ENCODE results near the gene ZNF518A. TPM values are rescaled to one million over a fixed set of nuclear protein-coding genes. Genes with fewer than 3 reads are reported as not detected.

The ZNF518A gene
- 14.3 and 16.2 TPM in 2 replicates for total RNA-seq

GRCh38 chr10:96129387-96130325, at the start of gene ZNF518A:
ZNF518A (plus strand) TSS chr10:96130297; CDS start chr10:96156323, 26,026 bp downstream.
- DNase-seq (ENCODE audit: low spot score), result peak; percentile 86
- Mint-ChIP-seq H3K4me3 (peak within 1 kb of the TSS; percentile 90), H3K9me3 (peaks cover 21% of the 10 kb centered on the region), H3K27me3 (ENCODE audit: insufficient read depth) (peaks cover 27% of the 10 kb centered on the region), H3K27ac (peak within 1 kb of the TSS; percentile 99), H3K36me3 (ENCODE audit: low read depth) (peaks cover 27% of the 10 kb centered on the region), H3K4me1 (ENCODE audit: low read depth) (peaks cover 33% of the 10 kb centered on the region)
- intact Hi-C loops (cut with micrococcal nuclease), result loop anchor here (1.0 to 5.0 kb wide), 8 partner anchors 9 to 1767 kb away; partner anchors contain the start of genes CCNJ, NOC3L, TCTN3 and TM9SF3

- intact Hi-C loops (cut with micrococcal nuclease), result no loop called here
- no peak overlapping the region for H3K27ac Mint-ChIP-seq
- no peaks in the 10 kb centered on the region for H3K27me3 Mint-ChIP-seq (ENCODE audit: insufficient read depth)
- peaks cover 9% of the 10 kb centered on the region for H3K36me3 Mint-ChIP-seq (ENCODE audit: low read depth)
- no peak overlapping the region for H3K4me3 Mint-ChIP-seq
- H3K9me3 Mint-ChIP-seq, result no peaks in the 10 kb centered on the region
- no peak for DNase-seq (ENCODE audit: low spot score)
- H3K4me1 Mint-ChIP-seq (ENCODE audit: low read depth), result peaks cover 10% of the 10 kb centered on the region
Observed at GRCh38 chr10:96082153-96082552, 47.9 kb upstream of the ZNF518A start.

- intact Hi-C loops (cut with micrococcal nuclease), result no loop called here
- Mint-ChIP-seq H3K27me3 (ENCODE audit: insufficient read depth) (no peaks in the 10 kb centered on the region), H3K4me1 (ENCODE audit: low read depth) (peaks cover 10% of the 10 kb centered on the region), H3K36me3 (ENCODE audit: low read depth) (peaks cover 9% of the 10 kb centered on the region), H3K9me3 (no peaks in the 10 kb centered on the region), H3K27ac (no peak overlapping the region), H3K4me3 (no peak overlapping the region)
- DNase-seq (ENCODE audit: low spot score), result no peak
Observed at GRCh38 chr10:96082748-96083147, 47.3 kb upstream of the ZNF518A start.

- DNase-seq (ENCODE audit: low spot score), result no peak
- Mint-ChIP-seq H3K27me3 (ENCODE audit: insufficient read depth) (peaks cover 13% of the 10 kb centered on the region), H3K4me1 (ENCODE audit: low read depth) (peaks cover 14% of the 10 kb centered on the region), H3K27ac (no peak overlapping the region), H3K36me3 (ENCODE audit: low read depth) (peaks cover 6% of the 10 kb centered on the region), H3K4me3 (peak overlapping the region; percentile 90), H3K9me3 (peaks cover 15% of the 10 kb centered on the region)
- intact Hi-C loops (cut with micrococcal nuclease), result loop anchor here (1.0 kb wide), 3 partner anchors 16 to 395 kb away; partner anchors contain the start of gene CCNJ
Observed at GRCh38 chr10:96089116-96089515, 41.0 kb upstream of the ZNF518A start.

- peak overlapping the region; percentile 90 for H3K4me3 Mint-ChIP-seq
- peaks cover 18% of the 10 kb centered on the region for H3K27me3 Mint-ChIP-seq (ENCODE audit: insufficient read depth)
- H3K9me3 Mint-ChIP-seq, result peaks cover 15% of the 10 kb centered on the region
- H3K27ac Mint-ChIP-seq, result peak overlapping the region; percentile 93
- H3K4me1 Mint-ChIP-seq (ENCODE audit: low read depth), result peaks cover 14% of the 10 kb centered on the region
- intact Hi-C loops (cut with micrococcal nuclease), result loop anchor here (1.0 kb wide), 5 partner anchors 17 to 396 kb away; partner anchors contain the start of genes CCNJ and ZNF518A
- peaks cover 6% of the 10 kb centered on the region for H3K36me3 Mint-ChIP-seq (ENCODE audit: low read depth)
- DNase-seq (ENCODE audit: low spot score), result peak; percentile 87
Observed at GRCh38 chr10:96089670-96090462, 40.2 kb upstream of the ZNF518A start.

GRCh38 chr10:96090463-96090800, 39.7 kb upstream of the ZNF518A start:
- Mint-ChIP-seq H3K27ac (peak overlapping the region; percentile 93), H3K9me3 (peaks cover 15% of the 10 kb centered on the region), H3K4me3 (peak overlapping the region; percentile 90), H3K27me3 (ENCODE audit: insufficient read depth) (peaks cover 24% of the 10 kb centered on the region), H3K36me3 (ENCODE audit: low read depth) (peaks cover 3% of the 10 kb centered on the region), H3K4me1 (ENCODE audit: low read depth) (peaks cover 14% of the 10 kb centered on the region)
- intact Hi-C loops (cut with micrococcal nuclease), result loop anchor here (1.0 kb wide), 2 partner anchors 27 to 40 kb away; partner anchors contain the start of gene ZNF518A
- DNase-seq (ENCODE audit: low spot score), result no peak

- Mint-ChIP-seq H3K4me1 (ENCODE audit: low read depth) (peaks cover 14% of the 10 kb centered on the region), H3K4me3 (no peak overlapping the region), H3K27ac (no peak overlapping the region), H3K9me3 (peaks cover 15% of the 10 kb centered on the region), H3K36me3 (ENCODE audit: low read depth) (peaks cover 3% of the 10 kb centered on the region), H3K27me3 (ENCODE audit: insufficient read depth) (peaks cover 35% of the 10 kb centered on the region)
- no peak for DNase-seq (ENCODE audit: low spot score)
- intact Hi-C loops (cut with micrococcal nuclease), result no loop called here
Observed at GRCh38 chr10:96092999-96093767, 36.9 kb upstream of the ZNF518A start.

GRCh38 chr10:96093948-96094347, 36.1 kb upstream of the ZNF518A start:
- no peak for DNase-seq (ENCODE audit: low spot score)
- H3K27ac Mint-ChIP-seq, result no peak overlapping the region
- peaks cover 14% of the 10 kb centered on the region for H3K4me1 Mint-ChIP-seq (ENCODE audit: low read depth)
- H3K36me3 Mint-ChIP-seq (ENCODE audit: low read depth), result peaks cover 3% of the 10 kb centered on the region
- H3K9me3 Mint-ChIP-seq, result peaks cover 15% of the 10 kb centered on the region
- peaks cover 37% of the 10 kb centered on the region for H3K27me3 Mint-ChIP-seq (ENCODE audit: insufficient read depth)
- no peak overlapping the region for H3K4me3 Mint-ChIP-seq
- intact Hi-C loops (cut with micrococcal nuclease), result no loop called here

- Mint-ChIP-seq H3K4me3 (no peak overlapping the region), H3K9me3 (no peaks in the 10 kb centered on the region), H3K27me3 (ENCODE audit: insufficient read depth) (peaks cover 45% of the 10 kb centered on the region), H3K4me1 (ENCODE audit: low read depth) (no peaks in the 10 kb centered on the region), H3K27ac (no peak overlapping the region), H3K36me3 (ENCODE audit: low read depth) (no peaks in the 10 kb centered on the region)
- no peak for DNase-seq (ENCODE audit: low spot score)
- intact Hi-C loops (cut with micrococcal nuclease), result no loop called here
Observed at GRCh38 chr10:96096958-96097357, 33.1 kb upstream of the ZNF518A start.

GRCh38 chr10:96097865-96098264, 32.2 kb upstream of the ZNF518A start:
- Mint-ChIP-seq H3K27me3 (ENCODE audit: insufficient read depth) (peaks cover 50% of the 10 kb centered on the region), H3K27ac (no peak overlapping the region), H3K4me3 (no peak overlapping the region), H3K9me3 (no peaks in the 10 kb centered on the region), H3K36me3 (ENCODE audit: low read depth) (no peaks in the 10 kb centered on the region), H3K4me1 (ENCODE audit: low read depth) (no peaks in the 10 kb centered on the region)
- no peak for DNase-seq (ENCODE audit: low spot score)
- intact Hi-C loops (cut with micrococcal nuclease), result no loop called here

GRCh38 chr10:96107623-96108038, 22.5 kb upstream of the ZNF518A start:
- Mint-ChIP-seq H3K27ac (no peak overlapping the region), H3K4me3 (no peak overlapping the region), H3K27me3 (ENCODE audit: insufficient read depth) (peaks cover 62% of the 10 kb centered on the region), H3K9me3 (no peaks in the 10 kb centered on the region), H3K36me3 (ENCODE audit: low read depth) (no peaks in the 10 kb centered on the region), H3K4me1 (ENCODE audit: low read depth) (no peaks in the 10 kb centered on the region)
- intact Hi-C loops (cut with micrococcal nuclease), result no loop called here
- no peak for DNase-seq (ENCODE audit: low spot score)

GRCh38 chr10:96112531-96112930, 17.6 kb upstream of the ZNF518A start:
- H3K4me1 Mint-ChIP-seq (ENCODE audit: low read depth), result no peaks in the 10 kb centered on the region
- no peak overlapping the region for H3K27ac Mint-ChIP-seq
- intact Hi-C loops (cut with micrococcal nuclease), result no loop called here
- peaks cover 7% of the 10 kb centered on the region for H3K9me3 Mint-ChIP-seq
- no peak for DNase-seq (ENCODE audit: low spot score)
- no peak overlapping the region for H3K4me3 Mint-ChIP-seq
- H3K36me3 Mint-ChIP-seq (ENCODE audit: low read depth), result peaks cover 1% of the 10 kb centered on the region
- peaks cover 72% of the 10 kb centered on the region for H3K27me3 Mint-ChIP-seq (ENCODE audit: insufficient read depth)
